Measurements from ENCODE around the gene RARS2.

- TF ChIP-seq NR4A1 (CRISPR knock-in tag; IDR thresholded peaks at IDR 0.05) (no peak), NR4A1 (tag; IDR thresholded peaks at IDR 0.05) (no peak), MCM2 (IDR thresholded peaks at IDR 0.05; ENCODE audit: low read depth) (no peak), TAF1 (IDR thresholded peaks at IDR 0.05; ENCODE audit: control insufficient read depth, extremely low read depth, insufficient read depth, low read length, severe bottlenecking) (no peak), YY1 (IDR thresholded peaks at IDR 0.05; ENCODE audit: borderline replicate concordance in 1 of 3, control insufficient read depth in 1 of 3, extremely low read depth in 1 of 3, insufficient read depth in 3 of 3, insufficient read length in 1 of 3, insufficient replicate concordance in 2 of 3, low read depth in 1 of 3, low read length in 2 of 3) (no peak)
- TF ChIP-seq, protein P1, sequence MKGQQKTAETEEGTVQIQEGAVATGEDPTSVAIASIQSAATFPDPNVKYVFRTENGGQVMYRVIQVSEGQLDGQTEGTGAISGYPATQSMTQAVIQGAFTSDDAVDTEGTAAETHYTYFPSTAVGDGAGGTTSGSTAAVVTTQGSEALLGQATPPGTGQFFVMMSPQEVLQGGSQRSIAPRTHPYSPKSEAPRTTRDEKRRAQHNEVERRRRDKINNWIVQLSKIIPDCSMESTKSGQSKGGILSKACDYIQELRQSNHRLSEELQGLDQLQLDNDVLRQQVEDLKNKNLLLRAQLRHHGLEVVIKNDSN (CRISPR knock-in tag; IDR thresholded peaks at IDR 0.05): no peak
- TF ChIP-seq, protein P2, sequence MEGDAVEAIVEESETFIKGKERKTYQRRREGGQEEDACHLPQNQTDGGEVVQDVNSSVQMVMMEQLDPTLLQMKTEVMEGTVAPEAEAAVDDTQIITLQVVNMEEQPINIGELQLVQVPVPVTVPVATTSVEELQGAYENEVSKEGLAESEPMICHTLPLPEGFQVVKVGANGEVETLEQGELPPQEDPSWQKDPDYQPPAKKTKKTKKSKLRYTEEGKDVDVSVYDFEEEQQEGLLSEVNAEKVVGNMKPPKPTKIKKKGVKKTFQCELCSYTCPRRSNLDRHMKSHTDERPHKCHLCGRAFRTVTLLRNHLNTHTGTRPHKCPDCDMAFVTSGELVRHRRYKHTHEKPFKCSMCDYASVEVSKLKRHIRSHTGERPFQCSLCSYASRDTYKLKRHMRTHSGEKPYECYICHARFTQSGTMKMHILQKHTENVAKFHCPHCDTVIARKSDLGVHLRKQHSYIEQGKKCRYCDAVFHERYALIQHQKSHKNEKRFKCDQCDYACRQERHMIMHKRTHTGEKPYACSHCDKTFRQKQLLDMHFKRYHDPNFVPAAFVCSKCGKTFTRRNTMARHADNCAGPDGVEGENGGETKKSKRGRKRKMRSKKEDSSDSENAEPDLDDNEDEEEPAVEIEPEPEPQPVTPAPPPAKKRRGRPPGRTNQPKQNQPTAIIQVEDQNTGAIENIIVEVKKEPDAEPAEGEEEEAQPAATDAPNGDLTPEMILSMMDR (IDR thresholded peaks at IDR 0.05 in 2 of 3, conservative IDR thresholded peaks at IDR 0.05 in 1 of 3; ENCODE audit: insufficient read depth in 2 of 3, low read depth in 1 of 3, low read length in 3 of 3): no peak
- TF ChIP-seq, protein P3, sequence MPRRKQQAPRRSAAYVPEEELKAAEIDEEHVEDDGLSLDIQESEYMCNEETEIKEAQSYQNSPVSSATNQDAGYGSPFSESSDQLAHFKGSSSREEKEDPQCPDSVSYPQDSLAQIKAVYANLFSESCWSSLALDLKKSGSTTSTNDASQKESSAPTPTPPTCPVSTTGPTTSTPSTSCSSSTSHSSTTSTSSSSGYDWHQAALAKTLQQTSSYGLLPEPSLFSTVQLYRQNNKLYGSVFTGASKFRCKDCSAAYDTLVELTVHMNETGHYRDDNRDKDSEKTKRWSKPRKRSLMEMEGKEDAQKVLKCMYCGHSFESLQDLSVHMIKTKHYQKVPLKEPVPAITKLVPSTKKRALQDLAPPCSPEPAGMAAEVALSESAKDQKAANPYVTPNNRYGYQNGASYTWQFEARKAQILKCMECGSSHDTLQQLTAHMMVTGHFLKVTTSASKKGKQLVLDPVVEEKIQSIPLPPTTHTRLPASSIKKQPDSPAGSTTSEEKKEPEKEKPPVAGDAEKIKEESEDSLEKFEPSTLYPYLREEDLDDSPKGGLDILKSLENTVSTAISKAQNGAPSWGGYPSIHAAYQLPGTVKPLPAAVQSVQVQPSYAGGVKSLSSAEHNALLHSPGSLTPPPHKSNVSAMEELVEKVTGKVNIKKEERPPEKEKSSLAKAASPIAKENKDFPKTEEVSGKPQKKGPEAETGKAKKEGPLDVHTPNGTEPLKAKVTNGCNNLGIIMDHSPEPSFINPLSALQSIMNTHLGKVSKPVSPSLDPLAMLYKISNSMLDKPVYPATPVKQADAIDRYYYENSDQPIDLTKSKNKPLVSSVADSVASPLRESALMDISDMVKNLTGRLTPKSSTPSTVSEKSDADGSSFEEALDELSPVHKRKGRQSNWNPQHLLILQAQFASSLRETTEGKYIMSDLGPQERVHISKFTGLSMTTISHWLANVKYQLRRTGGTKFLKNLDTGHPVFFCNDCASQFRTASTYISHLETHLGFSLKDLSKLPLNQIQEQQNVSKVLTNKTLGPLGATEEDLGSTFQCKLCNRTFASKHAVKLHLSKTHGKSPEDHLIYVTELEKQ (CRISPR knock-in tag; IDR thresholded peaks at IDR 0.05): no peak
Measured at GRCh38 chr6:87539554-87539953, 50.2 kb downstream of the RARS2 start.

Measured in K562 (cell line).